NCI-H446 treated with DMSO at 0.1 percent for 48 hours (cell line): ENCODE measurements around the gene RACGAP1.

ENCODE experiments used
- DNase-seq: peaks from one replicate; lab custom pipeline; 2025; lab: John Stamatoyannopoulos, UW

Gene RACGAP1

GRCh38 chr12:49985981-49986380 is 39.3 kb downstream of the RACGAP1 start:
- DNase-seq = no peak

GRCh38 chr12:49984476-49985359 is 40.6 kb downstream of the RACGAP1 start:
- no peak for DNase-seq

GRCh38 chr12:49983892-49984291 is 41.4 kb downstream of the RACGAP1 start:
- DNase-seq = peak; percentile 31

GRCh38 chr12:49982246-49983087 is 42.8 kb downstream of the RACGAP1 start:
- no peak for DNase-seq

- no peak for DNase-seq
Observed at GRCh38 chr12:49980501-49981349, 44.6 kb downstream of the RACGAP1 start.

- no peak for DNase-seq
Observed at GRCh38 chr12:49979791-49980190, 45.5 kb downstream of the RACGAP1 start.

GRCh38 chr12:49979016-49979586 is 46.2 kb downstream of the RACGAP1 start:
- no peak for DNase-seq

GRCh38 chr12:49978125-49978524 is 47.2 kb downstream of the RACGAP1 start:
- no peak for DNase-seq

- no peak for DNase-seq
Observed at GRCh38 chr12:49976557-49976956, 48.7 kb downstream of the RACGAP1 start.

- DNase-seq = no peak
Observed at GRCh38 chr12:49975318-49975761, 50.0 kb downstream of the RACGAP1 start.

- no peak for DNase-seq
Observed at GRCh38 chr12:49974677-49975317, 50.5 kb downstream of the RACGAP1 start.

GRCh38 chr12:49974231-49974675 is 51.0 kb downstream of the RACGAP1 start:
- DNase-seq = no peak

GRCh38 chr12:49973361-49973830 is 51.9 kb downstream of the RACGAP1 start:
- no peak for DNase-seq

GRCh38 chr12:49972641-49973360 is 52.5 kb downstream of the RACGAP1 start, which contains the start of gene AQP6:
TSS of gene AQP6 (plus strand) at chr12:49972947. CDS start at chr12:49973174, 227 bp downstream.
- DNase-seq = no peak

GRCh38 chr12:49972129-49972528 is 53.2 kb downstream of the RACGAP1 start:
- no peak for DNase-seq

- DNase-seq = no peak
Observed at GRCh38 chr12:49971141-49971540, 54.2 kb downstream of the RACGAP1 start.

- no peak for DNase-seq
Observed at GRCh38 chr12:49970658-49971057, 54.6 kb downstream of the RACGAP1 start.

- DNase-seq = no peak
Observed at GRCh38 chr12:49969651-49970429, 55.5 kb downstream of the RACGAP1 start.

- DNase-seq = no peak
Observed at GRCh38 chr12:49969027-49969426, 56.3 kb downstream of the RACGAP1 start.
